PC-9 (cell line): ENCODE data around the gene KLHL41. TPM values are rescaled to one million over a fixed set of nuclear protein-coding genes. Genes with fewer than 3 reads are reported as not detected.

Source experiments
- BruUV-seq: library from RNA; stranded (reverse); fragments of 400-500 nt; replicated peaks from 2 replicates; lab custom pipeline; 2021; lab: Mats Ljungman, UMichigan
- CTCF ChIA-PET: fragments of 300-600 bp; sonication (Branson Sonifier 250); formaldehyde crosslinking; loops from one replicate; lab custom pipeline; 2022; ENCODE audit warnings: antibody characterized with exemption; lab: Charles Lee
- POLR2A ChIA-PET: fragments of 300-600 bp; sonication (Branson Sonifier 250); formaldehyde crosslinking; loops from one replicate; lab custom pipeline; 2022; ENCODE audit warnings: antibody characterized with exemption; ENCODE audit not compliant: unreplicated experiment; lab: Charles Lee
- DNase-seq, 2 experiments: peaks; one replicate each; pipeline versions ENCODE4 v3.0.0 to v3.0.0-alpha.2; 2015 to 2022; ENCODE audit warnings: mixed read lengths in 1 of 2
- H2AFZ ChIP-seq: fragments of 200-600 bp; sonication (generic); 2 replicates; pipeline ENCODE4 v1.8.1; 2017; ENCODE audit warnings: antibody characterized with exemption
- H3F3A ChIP-seq: fragments of 200-600 bp; sonication (generic); 2 replicates; pipeline ENCODE4 v1.8.1; 2017; ENCODE audit warnings: antibody characterized with exemption, mild to moderate bottlenecking, low read depth; ENCODE audit not compliant: insufficient read depth
- H3K27ac ChIP-seq: fragments of 200-600 bp; sonication (generic); 2 replicates; pipeline ENCODE4 v1.6.1; 2016; ENCODE audit warnings: mixed run types
- H3K27me3 ChIP-seq: fragments of 200-600 bp; sonication (generic); 2 replicates; pipeline ENCODE4 v1.6.1; 2016; ENCODE audit warnings: low read depth, mixed run types; ENCODE audit not compliant: insufficient read depth
- H3K36me3 ChIP-seq: fragments of 200-600 bp; sonication (generic); 2 replicates; pipeline ENCODE4 v1.6.1; 2016; ENCODE audit warnings: low read depth, mixed run types
- H3K4me1 ChIP-seq: fragments of 200-600 bp; sonication (generic); replicated peaks from 2 replicates; pipeline ENCODE4 v1.6.1; 2016; ENCODE audit warnings: mixed run types; ENCODE audit not compliant: insufficient read depth
- H3K4me2 ChIP-seq: fragments of 200-600 bp; sonication (generic); 2 replicates; pipeline ENCODE4 v1.6.1; 2017; ENCODE audit warnings: mixed run types
- H3K4me3 ChIP-seq: fragments of 200-600 bp; sonication (generic); 2 replicates; pipeline ENCODE4 v1.6.1; 2016; ENCODE audit warnings: mixed run types
- H3K79me2 ChIP-seq: fragments of 200-600 bp; sonication (generic); 2 replicates; pipeline ENCODE4 v1.6.1; 2017; ENCODE audit warnings: low read depth, mixed run types
- H3K9me2 ChIP-seq: fragments of 200-600 bp; sonication (generic); 2 replicates; pipeline ENCODE4 v1.8.1; 2017; ENCODE audit warnings: mild to moderate bottlenecking; ENCODE audit not compliant: insufficient read depth
- H3K9me3 ChIP-seq: fragments of 200-600 bp; sonication (generic); 2 replicates; pipeline ENCODE4 v1.8.1; 2016; ENCODE audit warnings: low read depth; ENCODE audit not compliant: insufficient read depth
- H4K20me1 ChIP-seq: fragments of 200-600 bp; sonication (generic); 2 replicates; pipeline ENCODE4 v1.8.1; 2017; ENCODE audit not compliant: insufficient read depth
- EZH2 ChIP-seq: fragments of 200-600 bp; sonication (generic); IDR thresholded peaks from 2 replicates; pipeline ENCODE4 v1.8.0; 2017; ENCODE audit warnings: antibody characterized with exemption, low read depth
- intact Hi-C: fragments of 100-400 bp; cut with micrococcal nuclease; formaldehyde crosslinking; loops from one replicate; pipeline ENCODE4 v1.10.0; 2022; ENCODE audit not compliant: unreplicated experiment
- total RNA-seq: library from RNA; stranded (reverse); gene quantifications from 2 replicates; pipeline ENCODE4 v1.2.3, GENCODE V29; 2021
- TF ChIP-seq, protein P1 (sequence below): fragments of 200-600 bp; sonication (generic); conservative IDR thresholded peaks from 2 replicates; pipeline ENCODE4 v1.6.1; 2017; ENCODE audit warnings: mixed run types, antibody characterized with exemption, mild to moderate bottlenecking, moderate library complexity

KLHL41 gene
- total RNA-seq, 1 experiment from 2014 or later = not detected

DNA sequence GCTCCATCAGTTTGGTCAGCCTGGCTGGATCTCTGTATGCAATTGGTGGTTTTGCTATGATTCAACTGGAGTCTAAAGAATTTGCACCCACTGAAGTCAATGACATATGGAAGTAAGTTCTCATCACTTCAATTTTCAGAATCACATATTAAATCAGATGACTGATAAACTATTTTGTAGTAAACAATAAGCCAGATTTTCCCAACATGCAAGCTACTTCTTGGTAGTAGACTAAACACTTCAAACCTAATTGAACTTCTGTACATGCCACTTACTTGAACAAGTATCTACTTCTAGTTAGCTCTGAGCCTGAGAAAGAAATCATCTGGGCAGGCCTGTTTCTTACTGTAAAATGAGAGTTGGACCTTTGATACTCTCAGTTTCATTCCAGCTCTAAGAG, 11.4 kb downstream of the KLHL41 start:
- intact Hi-C loops = no loop called here
- no peaks in the 10 kb centered on the region for H3F3A ChIP-seq
- CTCF ChIA-PET = no interaction called here
- no peak overlapping the region for H2AFZ ChIP-seq
- DNase-seq = no peak
- H3K9me2 ChIP-seq = no peaks in the 10 kb centered on the region
- POLR2A ChIA-PET = no interaction called here
- H3K36me3 ChIP-seq = no peaks in the 10 kb centered on the region
- H3K27me3 ChIP-seq = no peaks in the 10 kb centered on the region
- no peak overlapping the region for H3K4me3 ChIP-seq
- TF ChIP-seq, protein P1, sequence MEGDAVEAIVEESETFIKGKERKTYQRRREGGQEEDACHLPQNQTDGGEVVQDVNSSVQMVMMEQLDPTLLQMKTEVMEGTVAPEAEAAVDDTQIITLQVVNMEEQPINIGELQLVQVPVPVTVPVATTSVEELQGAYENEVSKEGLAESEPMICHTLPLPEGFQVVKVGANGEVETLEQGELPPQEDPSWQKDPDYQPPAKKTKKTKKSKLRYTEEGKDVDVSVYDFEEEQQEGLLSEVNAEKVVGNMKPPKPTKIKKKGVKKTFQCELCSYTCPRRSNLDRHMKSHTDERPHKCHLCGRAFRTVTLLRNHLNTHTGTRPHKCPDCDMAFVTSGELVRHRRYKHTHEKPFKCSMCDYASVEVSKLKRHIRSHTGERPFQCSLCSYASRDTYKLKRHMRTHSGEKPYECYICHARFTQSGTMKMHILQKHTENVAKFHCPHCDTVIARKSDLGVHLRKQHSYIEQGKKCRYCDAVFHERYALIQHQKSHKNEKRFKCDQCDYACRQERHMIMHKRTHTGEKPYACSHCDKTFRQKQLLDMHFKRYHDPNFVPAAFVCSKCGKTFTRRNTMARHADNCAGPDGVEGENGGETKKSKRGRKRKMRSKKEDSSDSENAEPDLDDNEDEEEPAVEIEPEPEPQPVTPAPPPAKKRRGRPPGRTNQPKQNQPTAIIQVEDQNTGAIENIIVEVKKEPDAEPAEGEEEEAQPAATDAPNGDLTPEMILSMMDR = no peak
- TF ChIP-seq EZH2 = no peak
- peaks cover 3% of the 10 kb centered on the region; the same call in 1 of the 2 replicates for H3K4me1 ChIP-seq
- no peak overlapping the region for H3K4me2 ChIP-seq
- H3K9me3 ChIP-seq = no peaks in the 10 kb centered on the region
- no peak overlapping the region for H3K27ac ChIP-seq
- H4K20me1 ChIP-seq = no peaks in the 10 kb centered on the region
- BruUV-seq = no TSS peak
- H3K79me2 ChIP-seq = no peaks in the 10 kb centered on the region

DNA sequence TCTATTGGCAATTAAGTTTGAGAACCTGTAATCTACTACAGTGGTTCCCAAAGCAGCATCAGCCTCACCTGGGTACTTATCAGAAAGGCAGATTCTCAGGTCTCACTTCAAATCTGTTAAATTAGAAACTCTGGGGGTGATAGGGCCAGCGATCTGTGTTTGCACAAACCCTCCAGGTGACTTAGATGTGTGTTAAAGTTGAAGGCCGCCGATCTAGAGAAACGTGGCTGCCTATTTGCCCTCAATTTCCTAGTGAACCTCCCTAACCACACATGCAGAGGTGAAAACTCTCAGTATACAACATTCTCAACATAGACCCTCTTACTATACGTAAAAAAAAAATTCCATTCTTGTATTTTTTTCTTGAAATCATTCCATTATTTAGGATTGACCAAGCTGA, 14.2 kb downstream of the KLHL41 start:
- ChIA-PET CTCF (no interaction called here), POLR2A (no interaction called here)
- intact Hi-C loops = no loop called here

DNA sequence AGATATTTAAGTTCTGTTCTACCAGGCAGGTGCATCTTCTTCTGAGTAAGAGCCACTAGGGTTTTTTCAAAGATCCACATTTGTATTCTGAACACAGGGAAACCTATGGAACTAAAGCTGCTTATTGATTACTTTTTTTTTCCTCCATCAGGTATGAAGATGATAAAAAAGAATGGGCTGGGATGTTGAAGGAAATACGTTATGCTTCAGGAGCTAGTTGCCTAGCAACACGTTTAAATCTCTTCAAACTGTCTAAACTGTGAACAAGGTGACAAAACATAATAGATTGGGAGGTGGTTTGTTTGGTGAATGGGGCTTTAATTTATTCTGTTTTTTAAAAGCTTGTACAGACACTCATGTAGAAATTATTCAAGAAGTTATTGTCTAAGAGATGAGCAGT, 15.9 kb downstream of the KLHL41 start:
- Histone ChIP-seq H3K36me3 (no peaks in the 10 kb centered on the region), H3K27me3 (no peaks in the 10 kb centered on the region), H3K27ac (no peak overlapping the region), H2AFZ (no peak overlapping the region), H3K9me3 (no peaks in the 10 kb centered on the region), H3K9me2 (no peaks in the 10 kb centered on the region), H3F3A (no peaks in the 10 kb centered on the region), H3K4me3 (no peak overlapping the region), H3K79me2 (no peaks in the 10 kb centered on the region), H3K4me1 (no peaks in the 10 kb centered on the region), H4K20me1 (no peaks in the 10 kb centered on the region), H3K4me2 (no peak overlapping the region)
- intact Hi-C loops = loop anchor here (5.0 kb wide), 1 partner anchor 402 kb away; no protein-coding TSS in a partner anchor
- ChIA-PET CTCF (no interaction called here), POLR2A (no interaction called here)
- no peak for TF ChIP-seq EZH2
- TF ChIP-seq, protein P1 = no peak
- DNase-seq = no peak
- BruUV-seq = no TSS peak

More for the DNA sequence above, 14.2 kb downstream of the KLHL41 start:
- BruUV-seq = no TSS peak
- Histone ChIP-seq H3K9me3 (no peaks in the 10 kb centered on the region), H2AFZ (no peak overlapping the region), H3K27ac (no peak overlapping the region), H3K36me3 (no peaks in the 10 kb centered on the region), H3K4me1 (no peaks in the 10 kb centered on the region), H3K9me2 (no peaks in the 10 kb centered on the region), H4K20me1 (no peaks in the 10 kb centered on the region), H3K27me3 (no peaks in the 10 kb centered on the region), H3K79me2 (no peaks in the 10 kb centered on the region), H3K4me3 (no peak overlapping the region), H3K4me2 (no peak overlapping the region), H3F3A (no peaks in the 10 kb centered on the region)
- DNase-seq = no peak
- TF ChIP-seq EZH2 = no peak
- TF ChIP-seq, protein P1 = no peak
